ENCODE results near the gene PLCD4.

PLCD4 gene

DNA sequence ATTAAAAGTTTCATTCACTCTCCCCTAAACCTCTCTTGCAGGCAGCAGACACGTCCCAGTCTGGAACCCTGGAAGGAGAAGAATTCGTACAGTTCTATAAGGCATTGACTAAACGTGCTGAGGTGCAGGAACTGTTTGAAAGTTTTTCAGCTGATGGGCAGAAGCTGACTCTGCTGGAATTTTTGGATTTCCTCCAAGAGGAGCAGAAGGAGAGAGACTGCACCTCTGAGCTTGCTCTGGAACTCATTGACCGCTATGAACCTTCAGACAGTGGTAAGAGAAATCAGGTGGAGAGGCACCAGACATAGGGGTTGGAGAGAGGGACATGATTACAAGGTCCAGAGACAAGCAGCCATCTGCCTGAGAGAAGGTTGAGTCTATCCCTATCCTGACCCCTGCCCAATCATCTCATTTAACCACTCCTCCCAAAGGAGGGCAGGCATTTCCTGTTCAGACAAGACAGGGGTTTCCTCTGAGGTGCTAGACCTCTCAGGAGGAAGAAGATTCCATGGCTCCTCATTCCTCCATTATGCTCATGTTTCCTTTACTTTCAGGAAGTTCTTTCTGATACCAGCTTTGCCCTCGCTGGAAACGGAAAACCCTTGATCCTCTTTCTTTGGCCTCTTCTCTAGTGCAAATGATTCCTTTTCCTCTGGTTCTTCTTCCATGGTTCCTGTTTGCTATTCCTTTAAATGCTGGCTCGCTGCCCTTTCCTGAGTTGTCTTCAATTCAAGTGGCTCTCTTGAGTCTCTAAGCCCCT is 15.1 kb downstream of the PLCD4 start:
- DNase-seq = no peak

GRCh38 chr2:218623366-218623705 is 15.6 kb downstream of the PLCD4 start:
- DNase-seq = no peak

DNA sequence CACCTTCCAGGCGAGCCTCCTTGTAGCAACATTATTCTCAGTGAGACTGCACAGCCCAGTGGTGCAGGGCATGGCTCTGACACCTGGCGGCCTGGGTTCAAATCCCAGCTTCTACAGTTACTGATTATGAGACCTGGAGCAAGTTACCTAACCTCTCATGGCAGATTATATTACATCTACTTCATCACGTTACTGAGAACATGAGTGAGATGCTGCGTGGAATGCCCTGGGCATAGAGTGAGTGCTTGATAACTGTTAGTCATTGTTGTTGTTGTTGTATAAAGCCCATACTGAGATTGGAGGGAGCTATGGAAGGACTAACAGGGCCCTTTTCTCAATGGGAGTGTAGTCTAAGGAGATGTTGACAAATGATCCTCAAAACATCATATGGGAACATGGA is 18.7 kb downstream of the PLCD4 start:
- DNase-seq = no peak

DNA sequence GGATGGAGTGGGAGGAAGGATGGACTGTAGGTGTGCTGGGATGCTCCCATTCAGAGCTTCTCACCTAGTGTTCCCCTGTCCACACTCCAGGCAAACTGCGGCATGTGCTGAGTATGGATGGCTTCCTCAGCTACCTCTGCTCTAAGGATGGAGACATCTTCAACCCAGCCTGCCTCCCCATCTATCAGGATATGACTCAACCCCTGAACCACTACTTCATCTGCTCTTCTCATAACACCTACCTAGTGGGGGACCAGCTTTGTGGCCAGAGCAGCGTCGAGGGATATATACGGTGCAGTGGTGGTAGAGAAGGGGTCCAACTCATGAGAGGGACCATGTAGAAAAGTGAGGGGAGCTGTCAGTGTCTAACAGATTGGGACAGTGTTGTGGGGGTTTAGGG is 20.2 kb downstream of the PLCD4 start:
- DNase-seq = no peak

GRCh38 chr2:218631837-218632236 is 24.1 kb downstream of the PLCD4 start:
- no peak for DNase-seq

GRCh38 chr2:218635719-218636118 is 28.0 kb downstream of the PLCD4 start:
- no peak for DNase-seq

DNA sequence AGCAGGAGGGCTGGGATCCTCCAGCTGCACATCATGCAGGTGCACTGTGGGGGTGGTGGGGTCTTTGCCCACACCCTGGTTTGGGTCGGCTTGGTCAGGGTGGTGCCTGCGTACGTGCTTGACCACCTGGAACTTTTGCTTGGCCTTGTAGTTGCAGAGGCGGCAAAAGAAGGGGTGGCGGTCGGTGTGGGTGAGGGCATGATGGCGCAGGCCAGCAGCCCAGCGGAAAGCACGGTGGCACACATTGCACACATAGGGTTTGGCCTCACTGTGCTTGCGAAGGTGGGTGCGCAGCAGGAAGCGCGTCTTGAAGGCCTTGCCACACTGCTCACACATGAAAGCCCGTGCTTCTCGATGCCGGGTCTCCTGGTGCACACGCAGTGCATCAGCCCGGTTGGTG is 30.7 kb downstream of the PLCD4 start:
- DNase-seq = no peak

DNA sequence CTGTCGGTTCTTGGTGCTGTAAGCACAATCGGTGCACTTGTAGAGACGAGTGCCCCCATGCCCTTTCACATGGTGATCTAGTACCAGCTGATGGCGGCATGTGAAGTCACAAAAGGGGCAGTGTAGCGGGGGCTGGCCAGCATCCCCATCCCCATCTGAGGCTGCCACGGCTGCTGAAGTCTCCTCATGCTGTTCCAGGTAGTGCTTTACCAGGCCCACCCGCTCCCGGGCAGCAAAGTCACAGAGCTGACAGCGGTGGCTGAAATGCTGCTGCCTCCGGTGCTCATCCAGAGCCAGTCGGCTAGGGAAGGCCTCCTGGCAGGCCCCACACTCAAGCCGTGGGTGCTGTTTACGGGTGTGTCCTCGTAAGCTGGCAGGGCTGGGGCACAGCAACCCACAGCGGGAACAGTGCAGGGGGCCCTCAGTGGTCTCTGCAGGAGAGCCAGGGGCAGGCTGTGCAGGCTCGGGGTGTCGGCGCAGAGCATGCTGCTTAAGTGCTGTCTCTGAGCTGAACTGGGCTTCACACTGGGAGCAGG is 34.5 kb downstream of the PLCD4 start:
- no peak for DNase-seq

DNA sequence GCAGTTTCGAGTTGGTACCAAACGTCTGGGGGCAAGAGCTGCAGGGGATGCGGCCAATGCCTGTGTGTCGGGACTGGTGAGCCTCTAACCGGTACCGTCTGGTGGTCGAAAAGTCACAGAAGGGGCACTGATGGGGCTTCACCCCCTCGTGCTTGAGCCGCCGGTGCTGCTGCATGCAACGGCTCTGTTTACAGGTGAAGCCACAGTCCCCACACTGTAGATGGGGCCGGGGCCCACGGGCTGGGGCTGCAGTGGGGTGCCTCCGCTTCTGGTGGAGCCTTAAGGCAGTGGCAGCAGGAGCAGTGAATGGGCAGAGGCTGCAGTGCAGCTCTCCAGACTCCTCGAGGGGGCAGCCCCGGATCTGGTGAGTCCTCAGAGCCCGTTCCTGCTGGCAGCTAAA is 35.1 kb downstream of the PLCD4 start:
- no peak for DNase-seq

- DNase-seq = no peak
Observed at GRCh38 chr2:218643751-218644310, 36.1 kb downstream of the PLCD4 start.

DNA sequence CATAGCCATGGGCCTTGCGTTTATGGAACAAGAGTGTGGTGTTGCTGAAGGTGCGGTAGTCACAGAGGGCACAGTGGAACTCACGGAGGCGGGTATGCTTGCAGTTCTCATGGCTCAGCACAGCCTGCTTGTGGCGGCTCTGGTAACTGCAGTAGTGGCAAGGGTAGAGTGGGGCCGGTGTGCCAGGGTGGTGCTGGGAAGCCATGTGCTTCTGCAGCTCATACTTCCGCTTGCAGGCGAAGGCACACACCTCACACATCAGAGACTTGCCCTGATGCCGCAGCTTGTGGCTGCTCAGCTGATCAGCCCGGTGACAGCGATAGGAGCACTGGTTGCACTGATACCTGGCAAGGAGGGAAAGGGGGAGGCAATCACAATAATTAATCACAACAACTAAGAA is 37.0 kb downstream of the PLCD4 start:
- no peak for DNase-seq

GRCh38 chr2:218645126-218645525 is 37.4 kb downstream of the PLCD4 start:
- DNase-seq = no peak

GRCh38 chr2:218648088-218648786 is 40.5 kb downstream of the PLCD4 start:
- DNase-seq = peak; percentile 40

DNA sequence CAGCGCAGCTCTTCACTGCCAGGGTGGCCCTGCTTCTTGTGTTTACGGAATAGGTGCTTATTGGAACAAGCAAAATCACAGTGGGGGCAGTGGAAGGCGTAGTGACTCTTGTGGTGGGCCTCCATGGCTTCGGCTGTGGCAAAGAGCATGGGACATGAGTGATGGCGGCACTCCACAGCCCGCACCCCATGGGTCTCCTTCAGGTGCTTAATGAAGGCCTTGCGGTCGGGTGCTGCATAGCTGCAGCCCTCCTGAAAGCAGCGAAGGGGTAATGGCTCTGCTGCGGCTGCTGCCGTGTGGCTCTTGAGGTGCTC is 41.0 kb downstream of the PLCD4 start:
- no peak for DNase-seq

- DNase-seq = no peak
Observed at GRCh38 chr2:218655751-218656150, 48.1 kb downstream of the PLCD4 start.

DNA sequence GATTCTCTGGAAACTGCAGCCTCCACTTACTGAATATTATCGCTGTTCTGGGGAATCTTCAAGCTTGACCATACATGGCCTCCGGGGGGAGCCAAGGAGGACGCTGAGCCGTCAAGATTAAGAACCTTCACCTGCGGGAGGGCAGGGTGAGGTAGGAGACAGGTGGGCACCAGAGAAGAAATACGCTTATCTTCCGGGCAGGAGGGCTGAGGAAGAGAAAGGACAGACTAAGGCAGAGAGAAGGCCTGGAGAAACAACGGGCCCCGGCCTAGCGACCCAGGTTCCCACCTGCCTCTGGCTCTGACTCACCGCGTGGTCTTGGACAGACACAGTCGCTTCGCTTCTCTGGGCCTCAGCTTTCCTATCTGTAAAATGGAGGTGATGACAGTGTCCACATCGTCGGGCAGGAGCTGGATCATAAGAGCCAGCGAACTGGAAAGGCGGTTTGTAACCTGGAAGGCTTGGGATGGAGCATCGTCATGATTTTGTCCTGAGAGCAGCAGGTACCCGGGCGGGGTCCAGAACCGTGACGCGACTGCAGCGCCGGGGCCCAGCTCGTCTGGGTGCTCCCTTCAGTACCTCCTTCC is 51.1 kb downstream of the PLCD4 start:
- DNase-seq = no peak

GRCh38 chr2:218659258-218659987 is 51.7 kb downstream of the PLCD4 start, which contains the start of the genes BCS1L and ZNF142:
BCS1L (plus strand) TSS chr2:218659683; CDS start chr2:218660988, 1,305 bp downstream.
ZNF142 (minus strand) TSS chr2:218659623; CDS start chr2:218656429, 3,194 bp downstream.
- peak; percentile 90 for DNase-seq

- no peak for DNase-seq
Observed at GRCh38 chr2:218659988-218660358, 52.3 kb downstream of the PLCD4 start.

GRCh38 chr2:218662377-218662776 is 54.7 kb downstream of the PLCD4 start:
- no peak for DNase-seq

- DNase-seq = no peak
Observed at GRCh38 chr2:218662827-218663226, 55.1 kb downstream of the PLCD4 start.

DNA sequence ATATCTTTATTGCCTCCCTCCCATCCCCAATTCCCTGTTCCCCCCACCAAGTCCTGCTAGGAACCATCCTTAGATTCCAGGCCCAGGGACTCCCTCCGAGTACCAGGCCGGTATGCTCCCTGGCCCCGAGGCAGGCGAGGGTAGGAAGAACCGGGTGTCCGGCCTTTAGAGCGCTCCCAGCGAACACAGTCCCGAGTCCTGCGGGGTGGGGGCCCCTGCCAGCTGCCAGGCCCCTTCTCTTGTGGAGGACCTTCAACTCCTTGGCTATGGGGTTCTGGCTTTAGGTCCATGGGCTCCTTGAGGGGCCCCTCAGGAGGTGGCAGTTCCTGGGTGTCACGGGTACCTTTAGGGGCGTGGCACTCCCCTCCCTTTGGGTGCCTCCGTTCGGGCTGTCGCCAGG is 56.2 kb downstream of the PLCD4 start:
- DNase-seq = no peak

DNA sequence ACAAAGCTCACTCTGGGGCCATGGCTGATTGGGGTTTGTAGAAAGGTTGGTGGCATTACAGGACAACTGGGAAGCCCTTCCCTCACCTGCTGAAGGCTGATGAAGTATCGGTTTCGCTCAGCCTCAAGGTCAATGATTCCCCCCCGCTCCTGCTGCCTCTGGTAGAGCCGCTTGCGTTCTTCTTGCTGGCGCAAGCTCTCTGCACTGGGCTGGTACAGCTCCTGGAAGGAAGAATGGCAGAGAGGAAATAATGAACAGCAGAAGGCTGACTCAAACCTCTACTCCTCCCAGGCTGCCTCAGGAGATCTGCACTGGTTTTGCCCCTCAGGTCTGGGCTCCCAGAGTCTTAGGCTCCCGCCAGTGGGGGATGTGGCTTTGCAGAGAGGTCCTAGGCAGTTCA is 57.0 kb downstream of the PLCD4 start:
- no peak for DNase-seq

GRCh38 chr2:218671097-218671653 is 63.5 kb downstream of the PLCD4 start:
- DNase-seq = no peak
